MM.1S (cell line): ENCODE results near the gene KLF14.

Experiments
- DNase-seq: peaks from one replicate; pipeline ENCODE4 v3.0.0-alpha.2; 2015
- H2AFZ ChIP-seq: fragments of 300-600 bp; sonication (generic); 2 replicates; pipeline ENCODE4 v1.6.0; 2016; ENCODE audit warnings: antibody characterized with exemption, low read length
- H3F3A ChIP-seq: fragments of 300-600 bp; sonication (generic); 2 replicates; pipeline ENCODE4 v1.6.1; 2016; ENCODE audit warnings: mild to moderate bottlenecking, antibody characterized with exemption, low read length, moderate library complexity, mixed read lengths; ENCODE audit not compliant: insufficient read depth
- H3K27ac ChIP-seq: fragments of 300-600 bp; sonication (generic); 2 replicates; pipeline ENCODE4 v1.5.1; 2016; ENCODE audit warnings: mild to moderate bottlenecking, low read length
- H3K27me3 ChIP-seq: fragments of 300-600 bp; sonication (generic); replicated peaks from 2 replicates; pipeline ENCODE4 v1.6.0; 2016; ENCODE audit warnings: low read length; ENCODE audit not compliant: insufficient read depth
- H3K36me3 ChIP-seq: fragments of 300-600 bp; sonication (generic); replicated peaks from 2 replicates; pipeline ENCODE4 v1.6.1; 2016; ENCODE audit warnings: mild to moderate bottlenecking, low read length, mixed read lengths; ENCODE audit not compliant: insufficient read depth
- H3K4me1 ChIP-seq: fragments of 300-600 bp; sonication (generic); 2 replicates; pipeline ENCODE4 v1.6.1; 2016; ENCODE audit warnings: low read length, mixed read lengths
- H3K4me2 ChIP-seq: fragments of 300-600 bp; sonication (generic); 2 replicates; pipeline ENCODE4 v1.6.0; 2016; ENCODE audit warnings: low read depth, low read length
- H3K4me3 ChIP-seq: fragments of 300-600 bp; sonication (generic); 2 replicates; pipeline ENCODE4 v1.5.1; 2016; ENCODE audit warnings: low read length, mixed read lengths
- H3K79me2 ChIP-seq: fragments of 300-600 bp; sonication (generic); 2 replicates; pipeline ENCODE4 v1.6.1; 2016; ENCODE audit warnings: mixed run types, low read length, mixed read lengths
- H3K9ac ChIP-seq: fragments of 300-600 bp; sonication (generic); 2 replicates; pipeline ENCODE4 v1.6.1; 2016; ENCODE audit warnings: low read length, mixed read lengths
- H3K9me2 ChIP-seq: fragments of 300-600 bp; sonication (generic); replicated peaks from 2 replicates; pipeline ENCODE4 v1.6.1; 2016; ENCODE audit warnings: mild to moderate bottlenecking, low read length, mixed read lengths; ENCODE audit not compliant: insufficient read depth
- H3K9me3 ChIP-seq: fragments of 300-600 bp; sonication (generic); replicated peaks from 2 replicates; pipeline ENCODE4 v1.6.1; 2016; ENCODE audit warnings: mild to moderate bottlenecking, low read length, mixed read lengths; ENCODE audit not compliant: insufficient read depth
- H4K20me1 ChIP-seq: fragments of 300-600 bp; sonication (generic); 2 replicates; pipeline ENCODE4 v1.6.1; 2016; ENCODE audit warnings: mild to moderate bottlenecking, low read length, moderate library complexity, mixed read lengths; ENCODE audit not compliant: insufficient read depth
- EZH2 ChIP-seq: fragments of 300-600 bp; sonication (generic); optimal IDR thresholded peaks from 2 replicates; pipeline ENCODE3; 2017; ENCODE audit warnings: low read depth, mild to moderate bottlenecking, antibody characterized with exemption, low read length, mixed read lengths
- EZH2phosphoT487 ChIP-seq: fragments of 300-600 bp; sonication (generic); IDR thresholded peaks from 2 replicates; pipeline ENCODE4 v1.6.1; 2018; ENCODE audit warnings: antibody characterized with exemption, low read length
- TF ChIP-seq, protein P1 (sequence below): fragments of 300-600 bp; sonication (generic); IDR thresholded peaks from 2 replicates; pipeline ENCODE4 v1.5.1; 2016; ENCODE audit warnings: antibody characterized with exemption, low read length, mixed read lengths

The KLF14 gene

GRCh38 chr7:130701650-130702049 is 32.4 kb downstream of the KLF14 start:
- Histone ChIP-seq H3K36me3 (no peaks in the 10 kb centered on the region), H4K20me1 (no peaks in the 10 kb centered on the region), H3K9me2 (no peaks in the 10 kb centered on the region), H3K27ac (no peak overlapping the region), H3K4me2 (no peak overlapping the region), H3K79me2 (no peaks in the 10 kb centered on the region), H2AFZ (no peak overlapping the region), H3K9me3 (no peaks in the 10 kb centered on the region), H3K27me3 (no peaks in the 10 kb centered on the region), H3K4me3 (no peak overlapping the region), H3F3A (no peaks in the 10 kb centered on the region), H3K4me1 (no peaks in the 10 kb centered on the region), H3K9ac (no peak overlapping the region)
- DNase-seq: no peak
- no peak for TF ChIP-seq EZH2
- TF ChIP-seq, protein P1, sequence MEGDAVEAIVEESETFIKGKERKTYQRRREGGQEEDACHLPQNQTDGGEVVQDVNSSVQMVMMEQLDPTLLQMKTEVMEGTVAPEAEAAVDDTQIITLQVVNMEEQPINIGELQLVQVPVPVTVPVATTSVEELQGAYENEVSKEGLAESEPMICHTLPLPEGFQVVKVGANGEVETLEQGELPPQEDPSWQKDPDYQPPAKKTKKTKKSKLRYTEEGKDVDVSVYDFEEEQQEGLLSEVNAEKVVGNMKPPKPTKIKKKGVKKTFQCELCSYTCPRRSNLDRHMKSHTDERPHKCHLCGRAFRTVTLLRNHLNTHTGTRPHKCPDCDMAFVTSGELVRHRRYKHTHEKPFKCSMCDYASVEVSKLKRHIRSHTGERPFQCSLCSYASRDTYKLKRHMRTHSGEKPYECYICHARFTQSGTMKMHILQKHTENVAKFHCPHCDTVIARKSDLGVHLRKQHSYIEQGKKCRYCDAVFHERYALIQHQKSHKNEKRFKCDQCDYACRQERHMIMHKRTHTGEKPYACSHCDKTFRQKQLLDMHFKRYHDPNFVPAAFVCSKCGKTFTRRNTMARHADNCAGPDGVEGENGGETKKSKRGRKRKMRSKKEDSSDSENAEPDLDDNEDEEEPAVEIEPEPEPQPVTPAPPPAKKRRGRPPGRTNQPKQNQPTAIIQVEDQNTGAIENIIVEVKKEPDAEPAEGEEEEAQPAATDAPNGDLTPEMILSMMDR: no peak
- no peak for TF ChIP-seq EZH2phosphoT487

DNA sequence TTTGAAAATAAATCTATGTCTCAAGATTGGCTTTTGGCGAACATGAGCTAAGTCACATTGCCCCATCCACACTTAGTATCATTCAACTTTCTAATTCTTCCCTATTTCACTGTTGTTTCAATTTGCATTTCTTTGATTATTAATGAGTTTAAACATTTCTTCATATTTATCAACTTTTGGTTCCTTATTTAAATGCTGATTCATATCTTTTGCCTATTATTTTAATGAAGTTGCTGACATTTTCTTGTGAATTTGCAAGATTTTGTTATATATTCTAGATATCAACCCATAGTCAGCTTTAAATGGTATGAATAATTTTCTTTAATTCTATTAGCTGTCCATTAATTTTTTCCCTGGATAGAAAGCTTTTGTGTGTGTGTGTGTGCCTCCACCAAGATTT is 33.2 kb downstream of the KLF14 start:
- Histone ChIP-seq H4K20me1 (no peaks in the 10 kb centered on the region), H3K27me3 (no peaks in the 10 kb centered on the region), H3K9me2 (no peaks in the 10 kb centered on the region), H3K4me2 (no peak overlapping the region), H3K4me1 (no peaks in the 10 kb centered on the region), H3K4me3 (no peak overlapping the region), H3K9me3 (no peaks in the 10 kb centered on the region), H3K9ac (no peak overlapping the region), H2AFZ (no peak overlapping the region), H3K36me3 (no peaks in the 10 kb centered on the region), H3K27ac (no peak overlapping the region), H3K79me2 (no peaks in the 10 kb centered on the region), H3F3A (no peaks in the 10 kb centered on the region)
- no peak for DNase-seq
- TF ChIP-seq EZH2 (no peak), EZH2phosphoT487 (no peak)
- TF ChIP-seq, protein P1: no peak

DNA sequence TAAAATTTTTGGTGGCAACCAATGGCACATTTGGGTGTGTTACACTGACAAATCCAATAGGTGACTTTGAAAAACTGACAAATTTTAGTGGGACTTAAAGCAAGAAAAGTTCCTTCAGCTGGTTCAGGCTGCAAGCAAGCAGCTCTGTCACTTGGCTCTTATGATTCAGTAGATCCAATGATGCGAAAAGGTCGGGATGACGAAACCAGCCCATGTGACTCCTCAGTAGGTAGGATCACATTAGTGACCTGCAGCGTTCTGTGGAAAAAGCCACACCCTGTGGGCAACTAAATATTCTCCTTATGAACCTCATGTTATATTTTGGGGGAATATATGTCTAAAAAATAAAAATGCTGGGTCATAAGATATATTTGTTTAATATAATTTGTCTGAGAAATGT is 34.3 kb downstream of the KLF14 start:
- no peak for TF ChIP-seq EZH2phosphoT487
- no peak for TF ChIP-seq EZH2
- TF ChIP-seq, protein P1: no peak
- H3K27ac ChIP-seq: no peak overlapping the region
- no peaks in the 10 kb centered on the region for H3K9me2 ChIP-seq
- no peaks in the 10 kb centered on the region for H3F3A ChIP-seq
- H3K4me1 ChIP-seq: no peaks in the 10 kb centered on the region
- DNase-seq: no peak
- no peak overlapping the region for H3K4me2 ChIP-seq
- H3K27me3 ChIP-seq: no peaks in the 10 kb centered on the region
- H2AFZ ChIP-seq: no peak overlapping the region
- no peaks in the 10 kb centered on the region for H3K79me2 ChIP-seq
- no peak overlapping the region for H3K4me3 ChIP-seq
- no peak overlapping the region for H3K9ac ChIP-seq
- no peaks in the 10 kb centered on the region for H3K36me3 ChIP-seq
- H3K9me3 ChIP-seq: no peaks in the 10 kb centered on the region
- no peaks in the 10 kb centered on the region for H4K20me1 ChIP-seq

- H2AFZ ChIP-seq: no peak overlapping the region
- H3K79me2 ChIP-seq: no peaks in the 10 kb centered on the region
- TF ChIP-seq, protein P1: no peak
- no peak for TF ChIP-seq EZH2
- no peak for TF ChIP-seq EZH2phosphoT487
- no peak overlapping the region for H3K27ac ChIP-seq
- no peak overlapping the region for H3K4me3 ChIP-seq
- no peaks in the 10 kb centered on the region for H3K9me3 ChIP-seq
- H3K4me2 ChIP-seq: no peak overlapping the region
- no peaks in the 10 kb centered on the region for H4K20me1 ChIP-seq
- DNase-seq: no peak
- H3K4me1 ChIP-seq: no peaks in the 10 kb centered on the region
- H3F3A ChIP-seq: no peaks in the 10 kb centered on the region
- no peaks in the 10 kb centered on the region for H3K27me3 ChIP-seq
- H3K36me3 ChIP-seq: no peaks in the 10 kb centered on the region
- no peaks in the 10 kb centered on the region for H3K9me2 ChIP-seq
- H3K9ac ChIP-seq: no peak overlapping the region
Observed at GRCh38 chr7:130697820-130698219, 36.2 kb downstream of the KLF14 start.
